K562 (cell line): ENCODE measurements around the gene CTCF. TPM values are rescaled to one million over a fixed set of nuclear protein-coding genes. Genes with fewer than 3 reads are reported as not detected.
A peak's percentile ranks its signal among the peaks of the same experiment; 100 is the strongest.

ENCODE experiments used
- ASH1L ChIP-seq: fragments of 450-650 bp; IDR thresholded peaks from 2 replicates; pipeline ENCODE4 v1.6.1; 2018; ENCODE audit warnings: borderline replicate concordance, mild to moderate bottlenecking, low read depth; ENCODE audit not compliant: partially characterized antibody
- CHD7 ChIP-seq: fragments of 200-600 bp; sonication (generic); IDR thresholded peaks from one replicate; pipeline ENCODE4 v1.6.1; 2012; ENCODE audit warnings: mild to moderate bottlenecking, low read depth, low read length, inconsistent platforms
- CLOCK ChIP-seq: fragments of 250-450 bp; sonication (Bioruptor Pico); IDR thresholded peaks from 2 replicates; pipeline ENCODE4 v1.4.0; 2020; ENCODE audit warnings: mild to moderate bottlenecking, moderate library complexity, borderline replicate concordance
- FOSL1 ChIP-seq: fragments of 200-800 bp; sonication (Bioruptor generic); conservative IDR thresholded peaks from 2 replicates; pipeline ENCODE4 v1.6.1; 2016; ENCODE audit warnings: missing genetic modification characterization, missing compliant biosample characterization
- FOXJ3 ChIP-seq: sonication (generic); formaldehyde crosslinking; IDR thresholded peaks from 2 replicates; pipeline ENCODE4 v1.4.0; 2020; ENCODE audit warnings: mild to moderate bottlenecking, missing genetic modification reagents
- KDM4B ChIP-seq, 2 experiments: fragments of 450-650 bp in 1 of 2; sonication (generic) in 1 of 2; IDR thresholded peaks; 2 replicates each; pipeline ENCODE4 v1.6.1; 2016 to 2017; ENCODE audit warnings: borderline replicate concordance in 2 of 2, antibody characterized with exemption in 1 of 2, low read depth in 1 of 2, mild to moderate bottlenecking in 1 of 2
- KLF10 ChIP-seq: fragments of 250-450 bp; sonication (Bioruptor Pico); IDR thresholded peaks from 2 replicates; pipeline ENCODE4 v1.6.1; 2021; ENCODE audit warnings: matching md5 sums
- NFRKB ChIP-seq: fragments of 450-650 bp; IDR thresholded peaks from 2 replicates; pipeline ENCODE4 v1.6.1; 2016; ENCODE audit warnings: low read depth
- NR2C2 ChIP-seq, 2 experiments: fragments of 200-800 bp in 1 of 2; sonication (Bioruptor generic) in 1 of 2; sonication (generic) in 1 of 2; formaldehyde crosslinking in 1 of 2; IDR thresholded peaks; 2 replicates each; pipeline versions ENCODE4 v1.6.1 to v1.8.0; 2016 to 2022; ENCODE audit warnings: mild to moderate bottlenecking in 1 of 2, missing compliant biosample characterization in 1 of 2, missing genetic modification characterization in 1 of 2, missing genetic modification reagents in 1 of 2
- RB1 ChIP-seq: fragments of 450-650 bp; IDR thresholded peaks from 2 replicates; pipeline ENCODE4 v1.6.1; 2017; ENCODE audit warnings: low read depth, mild to moderate bottlenecking
- TFAM ChIP-seq: fragments of 250-450 bp; sonication (Bioruptor Pico); conservative IDR thresholded peaks from 2 replicates; pipeline ENCODE4 v1.5.0; 2021; ENCODE audit warnings: mild to moderate bottlenecking, moderate library complexity
- TRIM28 ChIP-seq: fragments of 450-650 bp; IDR thresholded peaks from 2 replicates; pipeline ENCODE4 v1.6.1; 2017
- ZNF253 ChIP-seq: fragments of 250-450 bp; sonication (Bioruptor Pico); conservative IDR thresholded peaks from 2 replicates; pipeline ENCODE4 v1.6.1; 2021; ENCODE audit warnings: mild to moderate bottlenecking
- ZNF384 ChIP-seq: IDR thresholded peaks from 2 replicates; pipeline ENCODE4 v1.6.1; 2012; ENCODE audit warnings: low read depth, low read length, improper control_type of control experiment
- ZNF431 ChIP-seq: sonication (generic); formaldehyde crosslinking; IDR thresholded peaks from 2 replicates; pipeline ENCODE4 v1.8.0; 2022; ENCODE audit warnings: mild to moderate bottlenecking, missing genetic modification reagents
- polyA plus RNA-seq, 8 experiments: library from polyadenylated mRNA; depleted of rRNA in 4 of 8; stranded (reverse) in 5 of 8; unstranded in 3 of 8; fragments of >200 nt; fragmentation: Nextera tagmentation in 2 of 8; fragmentation: Illumina TruSeq in 1 of 8; extraction: Ambion mirVana in 2 of 8; extraction: Trizol in 1 of 8; gene quantifications; 2 replicates each; pipeline versions ENCODE4 v1.2.1 to v1.2.3, GENCODE V29; 2011 to 2014; ENCODE audit warnings: inconsistent platforms in 1 of 8, missing spikeins in 1 of 8
- total RNA-seq, 7 experiments: library from RNA; depleted of rRNA in 6 of 7; stranded (reverse); fragments of >200 nt in 6 of 7; fragmentation: Illumina TruSeq in 2 of 7; extraction: Trizol in 2 of 7; gene quantifications; 2 replicates each; pipeline versions ENCODE4 v1.2.1 to v1.2.3, GENCODE V29; 2011 to 2021; ENCODE audit warnings: low replicate concordance in 1 of 7

The CTCF gene
- total and polyA plus RNA-seq, 9 of the 15 experiments (the other 6 are each of a cell fraction or from before 2014, with no cell fraction given) = 7.8 to 49.2 (median 33.9) TPM

- TF ChIP-seq NR2C2 (CRISPR knock-in tag; IDR thresholded peaks at IDR 0.05) (no peak), NR2C2 (tag; IDR thresholded peaks at IDR 0.05) (no peak), FOXJ3 (CRISPR knock-in tag) (no peak), KLF10 (no peak), TRIM28 (no peak), CHD7 (no peak), ZNF384 (peak; percentile 92), ZNF253 (CRISPR knock-in tag) (no peak), KDM4B (IDR thresholded peaks at IDR 0.05; ENCODE audit: borderline replicate concordance in 2 of 2, low read depth in 1 of 2) (no peak), CLOCK (CRISPR knock-in tag) (no peak), FOSL1 (tag) (peak; percentile 21; the same call in 1 of the 2 replicates), TFAM (CRISPR knock-in tag) (no peak), NFRKB (no peak), ASH1L (no peak), RB1 (peak; percentile 47; the same call in 1 of the 2 replicates), ZNF431 (no peak)
Observed at GRCh38 chr16:67514382-67514828, 47.9 kb upstream of the CTCF start (continued).
